Measurements from ENCODE around the gene TAF11L9.
"Not testable (repeated sequence)": the region's sequence is repeated elsewhere in the genome, so short reads cannot be mapped to it uniquely, and the experiment has no call there.

DNA sequence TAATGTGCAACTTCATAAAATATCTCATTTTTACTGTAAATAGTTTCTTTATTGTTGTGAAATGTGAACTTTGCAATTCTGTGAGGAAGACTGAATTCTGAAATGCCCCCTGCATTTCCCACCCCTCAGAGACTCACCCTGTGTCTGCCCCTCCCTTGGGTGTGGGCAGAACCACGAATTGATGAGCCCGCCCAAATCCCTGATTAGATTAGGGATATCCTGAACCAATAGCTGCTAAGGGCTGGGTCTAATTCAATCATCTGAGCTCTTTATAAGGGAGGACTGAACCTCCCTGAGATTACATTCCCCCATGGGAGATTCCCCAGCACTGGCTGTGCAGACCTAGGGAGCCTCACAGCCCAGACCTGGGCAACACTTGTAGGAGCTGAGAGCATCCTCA lies 15.9 kb upstream of the TAF11L9 start, which contains the start of gene TAF11L12:
- TF ChIP-seq, protein P1, sequence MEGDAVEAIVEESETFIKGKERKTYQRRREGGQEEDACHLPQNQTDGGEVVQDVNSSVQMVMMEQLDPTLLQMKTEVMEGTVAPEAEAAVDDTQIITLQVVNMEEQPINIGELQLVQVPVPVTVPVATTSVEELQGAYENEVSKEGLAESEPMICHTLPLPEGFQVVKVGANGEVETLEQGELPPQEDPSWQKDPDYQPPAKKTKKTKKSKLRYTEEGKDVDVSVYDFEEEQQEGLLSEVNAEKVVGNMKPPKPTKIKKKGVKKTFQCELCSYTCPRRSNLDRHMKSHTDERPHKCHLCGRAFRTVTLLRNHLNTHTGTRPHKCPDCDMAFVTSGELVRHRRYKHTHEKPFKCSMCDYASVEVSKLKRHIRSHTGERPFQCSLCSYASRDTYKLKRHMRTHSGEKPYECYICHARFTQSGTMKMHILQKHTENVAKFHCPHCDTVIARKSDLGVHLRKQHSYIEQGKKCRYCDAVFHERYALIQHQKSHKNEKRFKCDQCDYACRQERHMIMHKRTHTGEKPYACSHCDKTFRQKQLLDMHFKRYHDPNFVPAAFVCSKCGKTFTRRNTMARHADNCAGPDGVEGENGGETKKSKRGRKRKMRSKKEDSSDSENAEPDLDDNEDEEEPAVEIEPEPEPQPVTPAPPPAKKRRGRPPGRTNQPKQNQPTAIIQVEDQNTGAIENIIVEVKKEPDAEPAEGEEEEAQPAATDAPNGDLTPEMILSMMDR (IDR thresholded peaks at IDR 0.05; ENCODE audit: low read length), result not testable (repeated sequence)
- not testable (repeated sequence) for TF ChIP-seq EZH2 (IDR thresholded peaks at IDR 0.05; ENCODE audit: borderline replicate concordance, low read length)

Data from OCI-LY1 (cell line).